ENCODE data around the gene FLT3.

FLT3 gene

GRCh38 chr13:27963491-27963890, 136.9 kb downstream of the FLT3 start:
- Histone ChIP-seq H3K4me3 (ENCODE audit: low read length) (no peak overlapping the region), H4K20me1 (ENCODE audit: insufficient read depth, low read length) (no peaks in the 10 kb centered on the region), H3K27me3 (replicated peaks; ENCODE audit: insufficient read depth, low read length) (peaks cover 6% of the 10 kb centered on the region), H3K9me2 (replicated peaks; ENCODE audit: insufficient read depth, low read length) (no peaks in the 10 kb centered on the region), H3K27ac (ENCODE audit: low read length) (no peak overlapping the region), H3K4me1 (ENCODE audit: low read length) (no peaks in the 10 kb centered on the region), H3K9ac (ENCODE audit: low read length) (no peak overlapping the region), H3K79me2 (ENCODE audit: low read length) (no peaks in the 10 kb centered on the region), H2AFZ (ENCODE audit: low read length) (no peak overlapping the region), H3K4me2 (ENCODE audit: low read depth, low read length) (no peak overlapping the region), H3K9me3 (replicated peaks; ENCODE audit: insufficient read depth, low read length) (no peaks in the 10 kb centered on the region), H3K36me3 (replicated peaks; ENCODE audit: insufficient read depth, low read length) (no peaks in the 10 kb centered on the region), H3F3A (ENCODE audit: insufficient read depth, low read length) (no peaks in the 10 kb centered on the region)
- TF ChIP-seq, protein P1, sequence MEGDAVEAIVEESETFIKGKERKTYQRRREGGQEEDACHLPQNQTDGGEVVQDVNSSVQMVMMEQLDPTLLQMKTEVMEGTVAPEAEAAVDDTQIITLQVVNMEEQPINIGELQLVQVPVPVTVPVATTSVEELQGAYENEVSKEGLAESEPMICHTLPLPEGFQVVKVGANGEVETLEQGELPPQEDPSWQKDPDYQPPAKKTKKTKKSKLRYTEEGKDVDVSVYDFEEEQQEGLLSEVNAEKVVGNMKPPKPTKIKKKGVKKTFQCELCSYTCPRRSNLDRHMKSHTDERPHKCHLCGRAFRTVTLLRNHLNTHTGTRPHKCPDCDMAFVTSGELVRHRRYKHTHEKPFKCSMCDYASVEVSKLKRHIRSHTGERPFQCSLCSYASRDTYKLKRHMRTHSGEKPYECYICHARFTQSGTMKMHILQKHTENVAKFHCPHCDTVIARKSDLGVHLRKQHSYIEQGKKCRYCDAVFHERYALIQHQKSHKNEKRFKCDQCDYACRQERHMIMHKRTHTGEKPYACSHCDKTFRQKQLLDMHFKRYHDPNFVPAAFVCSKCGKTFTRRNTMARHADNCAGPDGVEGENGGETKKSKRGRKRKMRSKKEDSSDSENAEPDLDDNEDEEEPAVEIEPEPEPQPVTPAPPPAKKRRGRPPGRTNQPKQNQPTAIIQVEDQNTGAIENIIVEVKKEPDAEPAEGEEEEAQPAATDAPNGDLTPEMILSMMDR (IDR thresholded peaks at IDR 0.05; ENCODE audit: low read length), result no peak
- TF ChIP-seq EZH2phosphoT487 (IDR thresholded peaks at IDR 0.05; ENCODE audit: low read length) (no peak), EZH2 (optimal IDR thresholded peaks at IDR 0.05; ENCODE audit: low read depth, low read length) (no peak)
- DNase-seq, result no peak

DNA sequence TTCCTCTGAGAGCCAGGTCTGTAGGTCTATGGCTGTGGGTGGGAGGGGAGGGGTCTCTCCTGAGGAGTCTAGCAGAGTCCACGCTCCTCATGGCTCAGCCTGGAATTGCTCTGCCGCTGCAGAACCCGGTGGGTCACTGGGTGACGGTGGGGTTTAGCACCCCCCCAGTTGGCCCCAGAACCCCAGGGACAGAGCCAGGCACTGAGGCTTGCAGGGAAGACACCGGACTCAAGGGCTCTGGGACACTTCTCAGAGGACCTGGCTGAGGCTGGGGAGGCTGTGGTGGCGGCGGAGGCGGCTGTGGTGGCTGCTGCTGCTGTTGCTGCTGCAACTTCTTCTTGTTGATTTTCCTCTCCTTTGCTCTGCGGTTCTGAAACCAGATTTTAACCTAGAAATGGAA, 137.4 kb downstream of the FLT3 start:
- H3K4me2 ChIP-seq (ENCODE audit: low read depth, low read length), result no peak overlapping the region
- no peak for DNase-seq
- H3K4me1 ChIP-seq (ENCODE audit: low read length), result no peaks in the 10 kb centered on the region
- H3K79me2 ChIP-seq (ENCODE audit: low read length), result no peaks in the 10 kb centered on the region
- no peak overlapping the region for H3K4me3 ChIP-seq (ENCODE audit: low read length)
- no peaks in the 10 kb centered on the region for H3K9me3 ChIP-seq (replicated peaks; ENCODE audit: insufficient read depth, low read length)
- peaks cover 6% of the 10 kb centered on the region for H3K27me3 ChIP-seq (replicated peaks; ENCODE audit: insufficient read depth, low read length)
- H3F3A ChIP-seq (ENCODE audit: insufficient read depth, low read length), result no peaks in the 10 kb centered on the region
- H2AFZ ChIP-seq (ENCODE audit: low read length), result no peak overlapping the region
- H3K36me3 ChIP-seq (replicated peaks; ENCODE audit: insufficient read depth, low read length), result no peaks in the 10 kb centered on the region
- no peak overlapping the region for H3K27ac ChIP-seq (ENCODE audit: low read length)
- no peak overlapping the region for H3K9ac ChIP-seq (ENCODE audit: low read length)
- TF ChIP-seq EZH2phosphoT487 (IDR thresholded peaks at IDR 0.05; ENCODE audit: low read length), result no peak
- H4K20me1 ChIP-seq (ENCODE audit: insufficient read depth, low read length), result no peaks in the 10 kb centered on the region
- H3K9me2 ChIP-seq (replicated peaks; ENCODE audit: insufficient read depth, low read length), result no peaks in the 10 kb centered on the region

DNA sequence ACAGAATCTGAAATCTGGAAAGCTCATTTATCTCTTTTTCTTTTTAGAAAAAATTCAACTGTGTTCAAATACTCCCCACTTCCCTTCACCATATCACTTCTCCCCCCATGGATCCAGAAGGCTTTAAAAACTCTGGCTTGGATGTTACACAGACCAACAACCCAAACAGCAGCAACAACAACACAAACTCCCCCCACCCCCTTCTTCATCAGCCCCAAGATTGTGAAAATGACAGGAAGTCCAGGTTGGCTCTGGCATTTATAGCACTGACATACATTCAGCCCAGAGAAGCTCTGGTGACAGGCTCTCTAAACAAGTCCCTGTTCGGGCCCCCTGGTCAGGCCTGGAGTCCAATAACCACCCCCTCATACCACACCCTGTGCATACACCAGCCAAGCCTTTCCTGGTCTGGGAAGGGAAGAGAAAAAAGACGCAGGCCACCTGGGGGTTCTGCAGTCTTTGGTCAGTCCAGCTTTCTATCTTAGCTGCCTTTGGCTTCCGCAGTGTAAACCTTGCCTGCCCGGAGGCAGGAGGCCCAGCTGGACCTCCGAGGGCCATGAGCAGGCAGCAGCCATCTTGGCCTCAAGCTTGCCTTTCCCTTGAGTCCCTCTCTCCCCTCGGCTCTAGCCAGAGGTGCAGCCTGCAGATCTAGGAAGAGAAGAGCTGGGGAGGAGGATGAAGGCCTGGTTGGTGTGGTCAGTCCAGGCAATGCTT, 138.1 kb downstream of the FLT3 start:
- no peaks in the 10 kb centered on the region for H3K36me3 ChIP-seq (replicated peaks; ENCODE audit: insufficient read depth, low read length)
- no peaks in the 10 kb centered on the region for H3K9me3 ChIP-seq (replicated peaks; ENCODE audit: insufficient read depth, low read length)
- no peak overlapping the region for H3K27ac ChIP-seq (ENCODE audit: low read length)
- no peaks in the 10 kb centered on the region for H3K9me2 ChIP-seq (replicated peaks; ENCODE audit: insufficient read depth, low read length)
- H3K79me2 ChIP-seq (ENCODE audit: low read length), result no peaks in the 10 kb centered on the region
- H3K4me2 ChIP-seq (ENCODE audit: low read depth, low read length), result no peak overlapping the region
- no peaks in the 10 kb centered on the region for H3K4me1 ChIP-seq (ENCODE audit: low read length)
- no peaks in the 10 kb centered on the region for H4K20me1 ChIP-seq (ENCODE audit: insufficient read depth, low read length)
- no peak overlapping the region for H3K9ac ChIP-seq (ENCODE audit: low read length)
- DNase-seq, result no peak
- H3F3A ChIP-seq (ENCODE audit: insufficient read depth, low read length), result no peaks in the 10 kb centered on the region
- no peak overlapping the region for H3K4me3 ChIP-seq (ENCODE audit: low read length)
- no peak overlapping the region for H2AFZ ChIP-seq (ENCODE audit: low read length)
- H3K27me3 ChIP-seq (replicated peaks; ENCODE audit: insufficient read depth, low read length), result no peaks in the 10 kb centered on the region; the same call in 1 of the 2 replicates
- TF ChIP-seq EZH2 (optimal IDR thresholded peaks at IDR 0.05; ENCODE audit: low read depth, low read length) (no peak), EZH2phosphoT487 (IDR thresholded peaks at IDR 0.05; ENCODE audit: low read length) (no peak)

DNA sequence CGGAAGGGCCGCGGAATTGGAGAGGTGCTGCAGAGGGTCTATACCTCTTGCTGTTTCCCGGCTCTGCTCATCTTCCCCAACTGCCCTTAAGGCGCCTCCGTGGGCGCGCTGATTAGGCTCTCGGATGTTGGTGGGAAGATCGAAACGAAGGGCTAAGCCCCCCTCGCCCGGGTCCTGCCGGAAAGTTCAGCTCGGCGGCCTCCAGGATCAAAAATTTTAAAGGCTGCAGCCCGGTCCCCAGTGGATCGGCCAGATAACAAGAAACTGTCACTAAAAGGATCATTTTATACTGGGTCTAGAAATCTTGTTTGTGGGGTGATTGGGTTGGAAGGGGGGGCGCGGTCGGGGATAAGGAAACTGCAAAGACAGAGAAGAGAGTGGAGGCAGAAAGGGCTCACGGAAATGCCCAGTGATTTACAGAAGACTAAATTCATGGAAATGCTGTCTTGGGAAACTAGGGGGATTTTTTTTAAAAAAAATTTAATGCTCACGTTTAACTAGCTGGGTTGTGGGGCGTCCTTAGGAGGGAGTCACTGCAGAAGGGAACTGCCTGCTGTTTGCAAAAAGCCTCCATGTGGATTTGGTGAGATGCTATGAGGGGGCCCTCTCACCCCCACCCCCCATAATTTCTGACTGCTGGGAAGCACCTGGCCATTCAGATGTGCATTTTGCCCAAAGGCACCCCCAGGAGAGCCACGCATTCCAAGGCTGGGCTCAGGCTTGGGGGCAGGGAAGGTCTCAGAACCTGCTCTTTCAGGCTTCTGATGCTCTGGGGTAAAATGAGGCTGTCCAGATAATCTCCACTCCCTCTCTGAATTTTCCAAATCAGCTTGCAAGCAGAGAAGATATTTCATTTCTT, 138.9 kb downstream of the FLT3 start:
- H3K9ac ChIP-seq (ENCODE audit: low read length), result no peak overlapping the region
- no peaks in the 10 kb centered on the region for H3K9me3 ChIP-seq (replicated peaks; ENCODE audit: insufficient read depth, low read length)
- TF ChIP-seq EZH2phosphoT487 (IDR thresholded peaks at IDR 0.05; ENCODE audit: low read length) (no peak), EZH2 (optimal IDR thresholded peaks at IDR 0.05; ENCODE audit: low read depth, low read length) (no peak)
- TF ChIP-seq, protein P1 (IDR thresholded peaks at IDR 0.05; ENCODE audit: low read length), result no peak
- no peaks in the 10 kb centered on the region for H3K4me1 ChIP-seq (ENCODE audit: low read length)
- H3K27ac ChIP-seq (ENCODE audit: low read length), result no peak overlapping the region
- H3K79me2 ChIP-seq (ENCODE audit: low read length), result no peaks in the 10 kb centered on the region
- no peaks in the 10 kb centered on the region for H3F3A ChIP-seq (ENCODE audit: insufficient read depth, low read length)
- no peaks in the 10 kb centered on the region for H3K36me3 ChIP-seq (replicated peaks; ENCODE audit: insufficient read depth, low read length)
- DNase-seq, result no peak
- H2AFZ ChIP-seq (ENCODE audit: low read length), result no peak overlapping the region
- no peaks in the 10 kb centered on the region for H4K20me1 ChIP-seq (ENCODE audit: insufficient read depth, low read length)
- no peaks in the 10 kb centered on the region for H3K27me3 ChIP-seq (replicated peaks; ENCODE audit: insufficient read depth, low read length)
- no peak overlapping the region for H3K4me3 ChIP-seq (ENCODE audit: low read length)
- H3K9me2 ChIP-seq (replicated peaks; ENCODE audit: insufficient read depth, low read length), result no peaks in the 10 kb centered on the region
- H3K4me2 ChIP-seq (ENCODE audit: low read depth, low read length), result no peak overlapping the region
